Ovary (tissue), 3 donors: Measurements from ENCODE around the gene USP9X.

Experiments used
- EP300 ChIP-seq: sonication (generic); formaldehyde crosslinking; IDR thresholded peaks from one replicate; pipeline ENCODE4 v1.6.1; 2017; ENCODE audit warnings: antibody characterized with exemption
- POLR2A ChIP-seq: fragments of 450-650 bp; IDR thresholded peaks from one replicate; pipeline ENCODE4 v1.6.1; 2017; ENCODE audit warnings: antibody characterized with exemption, mild to moderate bottlenecking, moderate library complexity
- TF ChIP-seq, protein P1 (sequence below), 3 donors: fragments of 450-650 bp in 2 of 3; fragments of 200-600 bp in 1 of 3; IDR thresholded peaks; one replicate each; pipeline versions ENCODE4 v1.5.1 to v1.8.0; 2016 to 2022; ENCODE audit warnings: antibody characterized with exemption in 3 of 3, mild to moderate bottlenecking in 1 of 3
- donor health status: DM: no; HTN: no; CAD: no.

GRCh38 chrX:41142130-41142910 lies 57.1 kb downstream of the USP9X start:
- TF ChIP-seq, protein P1, sequence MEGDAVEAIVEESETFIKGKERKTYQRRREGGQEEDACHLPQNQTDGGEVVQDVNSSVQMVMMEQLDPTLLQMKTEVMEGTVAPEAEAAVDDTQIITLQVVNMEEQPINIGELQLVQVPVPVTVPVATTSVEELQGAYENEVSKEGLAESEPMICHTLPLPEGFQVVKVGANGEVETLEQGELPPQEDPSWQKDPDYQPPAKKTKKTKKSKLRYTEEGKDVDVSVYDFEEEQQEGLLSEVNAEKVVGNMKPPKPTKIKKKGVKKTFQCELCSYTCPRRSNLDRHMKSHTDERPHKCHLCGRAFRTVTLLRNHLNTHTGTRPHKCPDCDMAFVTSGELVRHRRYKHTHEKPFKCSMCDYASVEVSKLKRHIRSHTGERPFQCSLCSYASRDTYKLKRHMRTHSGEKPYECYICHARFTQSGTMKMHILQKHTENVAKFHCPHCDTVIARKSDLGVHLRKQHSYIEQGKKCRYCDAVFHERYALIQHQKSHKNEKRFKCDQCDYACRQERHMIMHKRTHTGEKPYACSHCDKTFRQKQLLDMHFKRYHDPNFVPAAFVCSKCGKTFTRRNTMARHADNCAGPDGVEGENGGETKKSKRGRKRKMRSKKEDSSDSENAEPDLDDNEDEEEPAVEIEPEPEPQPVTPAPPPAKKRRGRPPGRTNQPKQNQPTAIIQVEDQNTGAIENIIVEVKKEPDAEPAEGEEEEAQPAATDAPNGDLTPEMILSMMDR (IDR thresholded peaks at IDR 0.05), result no peak
- TF ChIP-seq EP300 (no peak), POLR2A (no peak)
